Ovary (tissue), 9 donors: ENCODE data around the gene TDRD10. TPM values are rescaled to one million over a fixed set of nuclear protein-coding genes. Genes with fewer than 3 reads are reported as not detected.

Experiments used
- DNase-seq, 5 donors: peaks; one replicate each; pipeline ENCODE4 v3.0.0-alpha.2; 2019 to 2020
- H3K27ac ChIP-seq, 2 donors: fragments of 200-600 bp; one replicate each; pipeline versions ENCODE4 v1.5.1 to v1.8.0; 2019 to 2022
- H3K27me3 ChIP-seq: fragments of 200-600 bp; one replicate; pipeline ENCODE4 v1.8.0; 2022
- H3K36me3 ChIP-seq: fragments of 200-600 bp; sonication (generic); one replicate; pipeline ENCODE4 v1.5.1; 2019
- H3K4me1 ChIP-seq: one replicate; pipeline ENCODE4 v1.8.1; 2013; ENCODE audit warnings: mild to moderate bottlenecking, moderate library complexity; ENCODE audit not compliant: insufficient read depth
- H3K4me3 ChIP-seq: fragments of 200-600 bp; sonication (generic); one replicate; pipeline ENCODE4 v1.5.1; 2017
- H3K9me3 ChIP-seq, 2 donors: fragments of 200-600 bp in 1 of 2; sonication (generic) in 1 of 2; one replicate each; pipeline versions ENCODE4 v1.5.1 to v1.8.1; 2013 to 2019; ENCODE audit warnings: mild to moderate bottlenecking in 1 of 2, moderate library complexity in 1 of 2
- EP300 ChIP-seq: sonication (generic); formaldehyde crosslinking; IDR thresholded peaks from one replicate; pipeline ENCODE4 v1.6.1; 2017; ENCODE audit warnings: antibody characterized with exemption
- POLR2A ChIP-seq: fragments of 450-650 bp; IDR thresholded peaks from one replicate; pipeline ENCODE4 v1.6.1; 2017; ENCODE audit warnings: antibody characterized with exemption, mild to moderate bottlenecking, moderate library complexity
- WGBS, 3 donors: extraction: QIAGEN DNeasy Blood & Tissue Kit in 1 of 3; methylation state at CpG; one replicate each; pipeline versions ENCODE4 v1.1.5 to v1.1.7; 2013 to 2017; 5-methylcytosine and 5-hydroxymethylcytosine counted together
- intact Hi-C, 4 donors: fragments of 100-400 bp; cut with DNase I; formaldehyde crosslinking; loops; one replicate each; pipeline versions ENCODE4 v1.11.0 to v1.15.1; 2022 to 2023
- polyA plus RNA-seq, 2 donors: library from polyadenylated mRNA; stranded (reverse); fragments of 200-250 nt in 1 of 2; fragments of 350-450 nt in 1 of 2; fragmentation: Illumina TruSeq in 1 of 2; extraction: RNeasy Lipid Tissue Mini Kit (QIAGEN cat#74804) in 1 of 2; gene quantifications; one replicate each; pipeline ENCODE4 v1.2.3, GENCODE V29; 2013 to 2014
- total RNA-seq, 7 donors: library from RNA; depleted of rRNA in 2 of 7; stranded (reverse); fragments of >200 nt in 2 of 7; fragmentation: NEBNext Ultra II Directional in 3 of 7; extraction: Animal tissue kit (Norgen Biotek cat#: 25700) in 3 of 7; gene quantifications; one replicate each; pipeline versions ENCODE4 v1.1.0 to v1.2.4, GENCODE V29; 2016 to 2023
- TF ChIP-seq, protein P1 (sequence below), 3 donors: fragments of 450-650 bp in 2 of 3; fragments of 200-600 bp in 1 of 3; IDR thresholded peaks; one replicate each; pipeline versions ENCODE4 v1.5.1 to v1.8.0; 2016 to 2022; ENCODE audit warnings: antibody characterized with exemption in 3 of 3, mild to moderate bottlenecking in 1 of 3
- donor health status: DM: no; HTN: no; CAD: no; lungs with moderate emphysema.
- donor health status: DM: no; HTN: no; CAD: no.
- donor health status: Bipolar disorder and iron deficiency.
- donor health status: DM: yes; HTN: yes; CAD: no.
- donor health status: DM: no; HTN: no; CAD: no.
- donor health status: DM: yes; HTN: yes; CAD: no.

Gene TDRD10
- total and polyA plus RNA-seq, 9 donors = 3.1 to 8.7 (median 5.8) TPM

DNA sequence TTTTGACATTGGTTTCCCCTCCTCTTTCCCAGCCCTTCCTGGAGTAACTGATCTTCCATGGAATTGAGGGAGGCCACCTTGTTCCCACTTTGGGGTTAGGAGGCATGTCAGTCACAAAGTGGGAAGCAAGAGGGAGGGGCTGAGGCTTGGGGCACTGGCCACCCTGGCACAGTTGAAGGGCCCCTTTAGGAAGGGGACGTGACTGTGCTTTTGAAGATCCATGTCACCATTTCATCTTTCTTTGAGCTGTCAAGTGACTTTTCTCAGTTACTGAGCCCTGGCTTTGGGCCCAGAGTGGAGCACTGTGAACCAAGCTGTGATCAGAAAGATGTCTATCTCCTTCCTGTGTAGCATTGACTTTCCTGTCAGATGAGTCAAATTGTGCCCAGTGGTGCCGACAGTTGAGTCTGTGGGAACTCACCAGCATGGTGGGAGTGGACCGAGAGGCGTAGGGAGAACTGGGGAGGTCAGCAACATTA lies 38.5 kb upstream of the TDRD10 start:
- no peaks in the 10 kb centered on the region for H3K9me3 ChIP-seq
- WGBS, 3 donors = 61 to 69% (median 62%) methylated on average over 4 of the region's 4 CpGs
- peak in 1 of 5 donors; percentile 21 for DNase-seq
- H3K27me3 ChIP-seq = no peaks in the 10 kb centered on the region
- H3K4me3 ChIP-seq = no peak overlapping the region
- TF ChIP-seq, protein P1, sequence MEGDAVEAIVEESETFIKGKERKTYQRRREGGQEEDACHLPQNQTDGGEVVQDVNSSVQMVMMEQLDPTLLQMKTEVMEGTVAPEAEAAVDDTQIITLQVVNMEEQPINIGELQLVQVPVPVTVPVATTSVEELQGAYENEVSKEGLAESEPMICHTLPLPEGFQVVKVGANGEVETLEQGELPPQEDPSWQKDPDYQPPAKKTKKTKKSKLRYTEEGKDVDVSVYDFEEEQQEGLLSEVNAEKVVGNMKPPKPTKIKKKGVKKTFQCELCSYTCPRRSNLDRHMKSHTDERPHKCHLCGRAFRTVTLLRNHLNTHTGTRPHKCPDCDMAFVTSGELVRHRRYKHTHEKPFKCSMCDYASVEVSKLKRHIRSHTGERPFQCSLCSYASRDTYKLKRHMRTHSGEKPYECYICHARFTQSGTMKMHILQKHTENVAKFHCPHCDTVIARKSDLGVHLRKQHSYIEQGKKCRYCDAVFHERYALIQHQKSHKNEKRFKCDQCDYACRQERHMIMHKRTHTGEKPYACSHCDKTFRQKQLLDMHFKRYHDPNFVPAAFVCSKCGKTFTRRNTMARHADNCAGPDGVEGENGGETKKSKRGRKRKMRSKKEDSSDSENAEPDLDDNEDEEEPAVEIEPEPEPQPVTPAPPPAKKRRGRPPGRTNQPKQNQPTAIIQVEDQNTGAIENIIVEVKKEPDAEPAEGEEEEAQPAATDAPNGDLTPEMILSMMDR (IDR thresholded peaks at IDR 0.05) = no peak
- TF ChIP-seq EP300 (no peak), POLR2A (no peak)
- intact Hi-C loops = loop anchor here in 2 of 4 donors (10.0 kb wide), 1 partner anchor 59 kb away; the partner anchor contains the start of gene IL6R (in 2 of the 2)
- H3K36me3 ChIP-seq = no peaks in the 10 kb centered on the region
- H3K27ac ChIP-seq = no peak overlapping the region
- H3K4me1 ChIP-seq = peaks cover 4% of the 10 kb centered on the region

GRCh38 chr1:154465621-154466195 lies 36.3 kb upstream of the TDRD10 start:
- no peaks in the 10 kb centered on the region for H3K27me3 ChIP-seq
- H3K36me3 ChIP-seq = no peaks in the 10 kb centered on the region
- H3K9me3 ChIP-seq = no peaks in the 10 kb centered on the region
- H3K27ac ChIP-seq = peak overlapping the region in 1 of 2 donors; percentile 38
- peaks cover 4% of the 10 kb centered on the region for H3K4me1 ChIP-seq
- no peak for DNase-seq
- intact Hi-C loops = loop anchor here in 2 of 4 donors (10.0 kb wide), 1 partner anchor 61 kb away; the partner anchor contains the start of gene IL6R (in 2 of the 2)
- no peak for TF ChIP-seq EP300
- TF ChIP-seq, protein P1 (IDR thresholded peaks at IDR 0.05) = no peak
- TF ChIP-seq POLR2A = no peak
- WGBS, 3 donors = 74 to 77% (median 77%) methylated on average over 8 of the region's 8 CpGs
- no peak overlapping the region for H3K4me3 ChIP-seq

GRCh38 chr1:154466206-154466605 lies 35.8 kb upstream of the TDRD10 start:
- no peak for DNase-seq
- peaks cover 4% of the 10 kb centered on the region for H3K4me1 ChIP-seq
- WGBS, 3 donors = 35 to 46% (median 43%) methylated on average over 3 of the region's 3 CpGs
- no peak for TF ChIP-seq POLR2A
- TF ChIP-seq, protein P1 (IDR thresholded peaks at IDR 0.05) = no peak
- TF ChIP-seq EP300 = no peak
- H3K9me3 ChIP-seq = no peaks in the 10 kb centered on the region
- H3K27me3 ChIP-seq = no peaks in the 10 kb centered on the region
- peak overlapping the region in 1 of 2 donors; percentile 38 for H3K27ac ChIP-seq
- intact Hi-C loops = loop anchor here in 2 of 4 donors (10.0 kb wide), 1 partner anchor 61 kb away; the partner anchor contains the start of gene IL6R (in 2 of the 2)
- H3K36me3 ChIP-seq = no peaks in the 10 kb centered on the region
- H3K4me3 ChIP-seq = no peak overlapping the region

GRCh38 chr1:154466921-154467417 lies 35.0 kb upstream of the TDRD10 start:
- WGBS, 3 donors = 15 to 24% (median 17%) methylated on average over 8 of the region's 8 CpGs
- Histone ChIP-seq H3K4me3 (no peak overlapping the region), H3K4me1 (peaks cover 4% of the 10 kb centered on the region), H3K27ac (peak overlapping the region in 1 of 2 donors; percentile 38), H3K36me3 (no peaks in the 10 kb centered on the region), H3K27me3 (no peaks in the 10 kb centered on the region), H3K9me3 (no peaks in the 10 kb centered on the region)
- intact Hi-C loops = loop anchor here in 2 of 4 donors (10.0 kb wide), 1 partner anchor 62 kb away; the partner anchor contains the start of gene IL6R (in 2 of the 2)
- peak in 2 of 5 donors; percentile 43 to 47 for DNase-seq
- no peak for TF ChIP-seq POLR2A
- TF ChIP-seq, protein P1 (IDR thresholded peaks at IDR 0.05) = peak in 1 of 3 donors; percentile 28
